SJCRH30 (cell line): ENCODE measurements around the gene WDR7. TPM values are rescaled to one million over a fixed set of nuclear protein-coding genes. Genes with fewer than 3 reads are reported as not detected.
A peak's percentile ranks its signal among the peaks of the same experiment; 100 is the strongest.

Experiments
- DNase-seq, 2 experiments: peaks; one replicate each; pipeline ENCODE4 v3.0.0-alpha.2; 2015 to 2020
- H3K27ac ChIP-seq: fragments of 250-450 bp; sonication (Bioruptor Pico); 2 replicates; pipeline ENCODE4 v1.5.1; 2020; ENCODE audit warnings: mild to moderate bottlenecking, moderate library complexity
- H3K27me3 ChIP-seq: fragments of 250-450 bp; sonication (Bioruptor Pico); 2 replicates; pipeline ENCODE4 v1.5.1; 2020; ENCODE audit warnings: mild to moderate bottlenecking, moderate library complexity
- H3K36me3 ChIP-seq: fragments of 250-450 bp; sonication (Bioruptor Pico); 2 replicates; pipeline ENCODE4 v1.5.1; 2020; ENCODE audit warnings: mild to moderate bottlenecking, moderate library complexity
- H3K4me1 ChIP-seq: fragments of 250-450 bp; sonication (Bioruptor Pico); 2 replicates; pipeline ENCODE4 v1.5.1; 2020; ENCODE audit warnings: mild to moderate bottlenecking, moderate library complexity
- H3K4me3 ChIP-seq: fragments of 250-450 bp; sonication (Bioruptor Pico); 2 replicates; pipeline ENCODE4 v1.5.1; 2020; ENCODE audit warnings: mild to moderate bottlenecking, moderate library complexity
- H3K9me3 ChIP-seq: fragments of 250-450 bp; sonication (Bioruptor Pico); replicated peaks from 2 replicates; pipeline ENCODE4 v1.5.1; 2020; ENCODE audit warnings: mild to moderate bottlenecking, moderate library complexity
- total RNA-seq: library from RNA; depleted of rRNA; stranded (reverse); fragments of >200 nt; shearing (Covaris generic); gene quantifications from 2 replicates; pipeline ENCODE4 v1.2.3, GENCODE V29; 2014

The WDR7 gene
- total RNA-seq, 1 experiment from 2014 or later, result 9.8 TPM

DNA sequence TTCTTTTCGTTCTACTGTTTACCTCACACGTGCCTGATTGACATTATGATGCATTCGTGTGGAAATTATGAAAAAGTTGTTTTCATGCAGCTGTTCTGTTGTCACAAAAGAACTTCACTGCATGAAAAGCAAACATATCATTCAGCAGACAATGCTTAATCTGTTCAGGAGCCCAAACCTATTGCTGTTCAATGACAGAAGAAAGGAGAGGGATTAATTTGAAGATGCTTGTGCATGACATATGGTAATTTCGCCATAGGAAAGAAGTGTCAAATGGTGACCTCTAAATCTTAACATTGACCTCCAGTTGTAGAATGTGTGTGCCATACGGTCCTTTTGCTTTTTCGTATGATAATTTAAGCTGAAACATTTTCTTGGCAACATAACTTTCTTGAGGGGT is 124.5 kb downstream of the WDR7 start:
- no peak for DNase-seq
- Histone ChIP-seq H3K4me1 (no peaks in the 10 kb centered on the region), H3K27ac (no peak overlapping the region), H3K36me3 (no peaks in the 10 kb centered on the region), H3K9me3 (no peaks in the 10 kb centered on the region), H3K4me3 (no peak overlapping the region), H3K27me3 (no peaks in the 10 kb centered on the region)

GRCh38 chr18:56787390-56787789 is 136.2 kb downstream of the WDR7 start:
- Histone ChIP-seq H3K27ac (no peak overlapping the region), H3K4me1 (no peaks in the 10 kb centered on the region), H3K9me3 (no peaks in the 10 kb centered on the region), H3K27me3 (no peaks in the 10 kb centered on the region), H3K4me3 (no peak overlapping the region), H3K36me3 (no peaks in the 10 kb centered on the region)
- no peak for DNase-seq

- Histone ChIP-seq H3K36me3 (no peaks in the 10 kb centered on the region), H3K9me3 (no peaks in the 10 kb centered on the region), H3K27me3 (no peaks in the 10 kb centered on the region), H3K4me1 (no peaks in the 10 kb centered on the region), H3K27ac (no peak overlapping the region), H3K4me3 (no peak overlapping the region)
- peak; percentile 9 to 59 for DNase-seq
Observed at GRCh38 chr18:56789004-56789888, 138.1 kb downstream of the WDR7 start.

- no peaks in the 10 kb centered on the region for H3K4me1 ChIP-seq
- H3K27me3 ChIP-seq, result no peaks in the 10 kb centered on the region
- no peaks in the 10 kb centered on the region for H3K9me3 ChIP-seq
- no peaks in the 10 kb centered on the region for H3K36me3 ChIP-seq
- H3K4me3 ChIP-seq, result no peak overlapping the region
- no peak for DNase-seq
- no peak overlapping the region for H3K27ac ChIP-seq
Observed at GRCh38 chr18:56789889-56790180, 138.7 kb downstream of the WDR7 start.

GRCh38 chr18:56795381-56795780 is 144.2 kb downstream of the WDR7 start:
- DNase-seq, result no peak
- Histone ChIP-seq H3K4me3 (no peak overlapping the region), H3K27ac (no peak overlapping the region), H3K27me3 (no peaks in the 10 kb centered on the region), H3K9me3 (no peaks in the 10 kb centered on the region), H3K4me1 (no peaks in the 10 kb centered on the region), H3K36me3 (no peaks in the 10 kb centered on the region)

DNA sequence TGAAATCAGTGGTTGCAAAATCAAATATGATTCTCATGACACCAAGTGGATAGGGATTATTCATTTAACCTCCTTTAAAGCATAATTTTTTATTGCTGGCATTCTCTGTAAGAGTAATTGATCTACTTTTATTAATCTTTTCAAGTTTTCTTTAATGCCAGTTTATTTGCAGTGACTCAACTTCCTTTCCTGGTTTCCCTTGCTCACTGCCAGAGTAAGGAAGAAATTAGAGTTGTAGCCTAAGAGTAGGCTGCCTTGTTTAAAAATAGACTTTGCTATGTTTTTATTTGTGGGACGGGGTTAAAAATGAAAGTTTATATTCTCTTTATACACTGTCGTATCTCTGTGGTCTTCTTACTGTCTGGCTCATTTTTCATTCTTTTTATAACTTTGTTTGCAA is 148.6 kb downstream of the WDR7 start:
- no peak overlapping the region for H3K4me3 ChIP-seq
- no peaks in the 10 kb centered on the region for H3K9me3 ChIP-seq
- H3K27me3 ChIP-seq, result no peaks in the 10 kb centered on the region
- DNase-seq, result no peak
- no peaks in the 10 kb centered on the region for H3K4me1 ChIP-seq
- H3K27ac ChIP-seq, result no peak overlapping the region
- no peaks in the 10 kb centered on the region for H3K36me3 ChIP-seq

- no peak for DNase-seq
- no peak overlapping the region for H3K4me3 ChIP-seq
- H3K36me3 ChIP-seq, result no peaks in the 10 kb centered on the region
- H3K27me3 ChIP-seq, result no peaks in the 10 kb centered on the region
- H3K4me1 ChIP-seq, result no peaks in the 10 kb centered on the region
- no peaks in the 10 kb centered on the region for H3K9me3 ChIP-seq
- H3K27ac ChIP-seq, result no peak overlapping the region
Observed at GRCh38 chr18:56803051-56803450, 151.9 kb downstream of the WDR7 start.

- no peaks in the 10 kb centered on the region for H3K27me3 ChIP-seq
- no peak for DNase-seq
- no peaks in the 10 kb centered on the region for H3K36me3 ChIP-seq
Observed at GRCh38 chr18:56804395-56804794, 153.2 kb downstream of the WDR7 start.

GRCh38 chr18:56807901-56808300 is 156.7 kb downstream of the WDR7 start:
- Histone ChIP-seq H3K27me3 (no peaks in the 10 kb centered on the region), H3K4me1 (no peaks in the 10 kb centered on the region), H3K9me3 (no peaks in the 10 kb centered on the region), H3K27ac (no peak overlapping the region), H3K4me3 (no peak overlapping the region), H3K36me3 (no peaks in the 10 kb centered on the region)
- no peak for DNase-seq

More at GRCh38 chr18:56804395-56804794, 153.2 kb downstream of the WDR7 start:
- Histone ChIP-seq H3K9me3 (no peaks in the 10 kb centered on the region), H3K4me3 (no peak overlapping the region), H3K4me1 (no peaks in the 10 kb centered on the region), H3K27ac (no peak overlapping the region)

- Histone ChIP-seq H3K9me3 (no peaks in the 10 kb centered on the region), H3K27me3 (no peaks in the 10 kb centered on the region), H3K4me3 (no peak overlapping the region), H3K4me1 (no peaks in the 10 kb centered on the region), H3K27ac (no peak overlapping the region), H3K36me3 (no peaks in the 10 kb centered on the region)
- no peak for DNase-seq
Observed at GRCh38 chr18:56812674-56813073, 161.5 kb downstream of the WDR7 start.

GRCh38 chr18:56815926-56816325 is 164.8 kb downstream of the WDR7 start:
- Histone ChIP-seq H3K4me1 (no peaks in the 10 kb centered on the region), H3K27ac (no peak overlapping the region), H3K4me3 (no peak overlapping the region), H3K9me3 (no peaks in the 10 kb centered on the region), H3K36me3 (no peaks in the 10 kb centered on the region), H3K27me3 (no peaks in the 10 kb centered on the region)
- no peak for DNase-seq

GRCh38 chr18:56823986-56824565 is 172.9 kb downstream of the WDR7 start:
- no peak for DNase-seq
- H3K27ac ChIP-seq, result no peak overlapping the region
- H3K4me1 ChIP-seq, result no peaks in the 10 kb centered on the region
- H3K9me3 ChIP-seq, result no peaks in the 10 kb centered on the region
- H3K4me3 ChIP-seq, result no peak overlapping the region
- H3K36me3 ChIP-seq, result no peaks in the 10 kb centered on the region
- H3K27me3 ChIP-seq, result no peaks in the 10 kb centered on the region

GRCh38 chr18:56825321-56825720 is 174.2 kb downstream of the WDR7 start:
- Histone ChIP-seq H3K27me3 (no peaks in the 10 kb centered on the region), H3K36me3 (no peaks in the 10 kb centered on the region), H3K9me3 (no peaks in the 10 kb centered on the region), H3K4me1 (no peaks in the 10 kb centered on the region), H3K4me3 (no peak overlapping the region), H3K27ac (no peak overlapping the region)
- DNase-seq, result no peak

GRCh38 chr18:56825878-56826277 is 174.7 kb downstream of the WDR7 start:
- H3K27ac ChIP-seq, result no peak overlapping the region
- H3K4me1 ChIP-seq, result no peaks in the 10 kb centered on the region
- DNase-seq, result no peak
- no peaks in the 10 kb centered on the region for H3K36me3 ChIP-seq
- no peak overlapping the region for H3K4me3 ChIP-seq
- H3K9me3 ChIP-seq, result no peaks in the 10 kb centered on the region
- no peaks in the 10 kb centered on the region for H3K27me3 ChIP-seq

GRCh38 chr18:56831988-56832387 is 180.8 kb downstream of the WDR7 start:
- Histone ChIP-seq H3K27ac (no peak overlapping the region), H3K9me3 (no peaks in the 10 kb centered on the region), H3K4me1 (no peaks in the 10 kb centered on the region), H3K4me3 (no peak overlapping the region), H3K36me3 (no peaks in the 10 kb centered on the region), H3K27me3 (no peaks in the 10 kb centered on the region)
- DNase-seq, result no peak

DNA sequence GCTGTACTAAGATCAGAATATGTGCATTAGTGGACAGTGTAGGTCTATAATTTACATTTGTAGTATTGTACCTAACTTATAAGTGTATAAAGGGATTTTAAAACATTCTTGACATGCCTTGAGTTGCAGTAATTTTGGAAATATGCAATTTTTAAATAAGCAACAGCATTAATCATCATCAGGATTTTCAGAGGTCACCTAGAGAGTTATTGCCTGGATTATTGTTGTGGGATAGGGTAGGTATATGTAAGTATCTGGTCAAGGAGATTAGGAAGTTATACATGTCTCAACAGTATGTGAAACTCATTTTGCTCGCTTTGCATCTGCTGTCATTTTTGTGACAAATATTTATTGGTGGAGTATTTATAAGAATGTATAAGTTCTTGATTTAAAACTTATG is 184.2 kb downstream of the WDR7 start:
- Histone ChIP-seq H3K27me3 (no peaks in the 10 kb centered on the region), H3K9me3 (no peaks in the 10 kb centered on the region), H3K4me1 (no peaks in the 10 kb centered on the region), H3K27ac (no peak overlapping the region), H3K4me3 (no peak overlapping the region), H3K36me3 (no peaks in the 10 kb centered on the region)
- no peak for DNase-seq
